Hepatic stellate cell (primary cell): ENCODE data around the gene NUP54.
A peak's percentile ranks its signal among the peaks of the same experiment; 100 is the strongest.

ENCODE experiments used
- DNase-seq: peaks from one replicate; pipeline ENCODE4 v3.0.0; 2011; ENCODE audit warnings: low spot score

The NUP54 gene

GRCh38 chr4:76144546-76144945 lies 3.7 kb downstream of the NUP54 start:
- no peak for DNase-seq

- DNase-seq = no peak
Observed at GRCh38 chr4:76141241-76141640, 7.0 kb downstream of the NUP54 start.

- DNase-seq = no peak
Observed at GRCh38 chr4:76127754-76128153, 20.4 kb downstream of the NUP54 start.

GRCh38 chr4:76125816-76126215 lies 22.4 kb downstream of the NUP54 start:
- no peak for DNase-seq

GRCh38 chr4:76120199-76120598 lies 28.0 kb downstream of the NUP54 start:
- no peak for DNase-seq

GRCh38 chr4:76117536-76117935 lies 30.7 kb downstream of the NUP54 start:
- no peak for DNase-seq

- DNase-seq = no peak
Observed at GRCh38 chr4:76116821-76117220, 31.4 kb downstream of the NUP54 start.

GRCh38 chr4:76108467-76109181 lies 39.6 kb downstream of the NUP54 start:
- no peak for DNase-seq

- no peak for DNase-seq
Observed at GRCh38 chr4:76106442-76106841, 41.8 kb downstream of the NUP54 start.

- no peak for DNase-seq
Observed at GRCh38 chr4:76105652-76106051, 42.5 kb downstream of the NUP54 start.

GRCh38 chr4:76096076-76096475 lies 52.1 kb downstream of the NUP54 start:
- DNase-seq = no peak

- DNase-seq = no peak
Observed at GRCh38 chr4:76095568-76095967, 52.6 kb downstream of the NUP54 start.

- DNase-seq = no peak
Observed at GRCh38 chr4:76091052-76091451, 57.1 kb downstream of the NUP54 start.

- peak; percentile 46 for DNase-seq
Observed at GRCh38 chr4:76090241-76090691, 57.9 kb downstream of the NUP54 start.

- no peak for DNase-seq
Observed at GRCh38 chr4:76088719-76089118, 59.5 kb downstream of the NUP54 start.

- DNase-seq = peak; percentile 50
Observed at GRCh38 chr4:76087007-76087769, 61.0 kb downstream of the NUP54 start.

- DNase-seq = no peak
Observed at GRCh38 chr4:76084542-76084941, 63.7 kb downstream of the NUP54 start.

- DNase-seq = no peak
Observed at GRCh38 chr4:76083386-76083988, 64.7 kb downstream of the NUP54 start.

GRCh38 chr4:76078033-76078613 lies 70.1 kb downstream of the NUP54 start:
- no peak for DNase-seq

- DNase-seq = no peak
Observed at GRCh38 chr4:76074993-76075600, 73.1 kb downstream of the NUP54 start.

GRCh38 chr4:76074468-76074867 lies 73.7 kb downstream of the NUP54 start, which contains the start of gene ART3:
ART3 (plus strand) TSS chr4:76074709; CDS start chr4:76075890, 1,181 bp downstream.
- DNase-seq = no peak

- DNase-seq = no peak
Observed at GRCh38 chr4:76072760-76073159, 75.4 kb downstream of the NUP54 start.
